SKM-1 (cell line): ENCODE measurements around the gene DHX58.

Experiments
- DNase-seq: peaks from one replicate; lab custom pipeline; 2025; ENCODE audit not compliant: unreplicated experiment; lab: John Stamatoyannopoulos, UW

The DHX58 gene

DNA sequence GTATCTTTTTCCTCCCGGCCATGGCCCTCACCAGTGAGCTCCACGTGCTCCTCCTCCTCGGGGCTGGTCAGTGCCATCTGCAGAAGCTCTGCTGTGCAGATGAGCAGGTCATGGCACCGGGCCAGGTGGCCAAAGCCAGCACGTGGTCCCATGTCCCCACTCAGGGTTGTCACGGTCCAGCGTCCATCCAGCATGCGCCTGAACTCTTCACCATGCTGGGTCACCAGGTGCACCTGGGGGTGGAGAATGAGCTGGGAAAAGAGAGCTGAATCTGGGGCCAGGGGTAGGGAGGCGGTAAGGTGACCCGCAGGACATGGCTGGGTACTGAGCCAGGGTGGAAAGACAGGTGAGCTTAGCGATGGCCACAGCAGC, 1.3 kb downstream of the DHX58 start:
- DNase-seq = no peak

DNA sequence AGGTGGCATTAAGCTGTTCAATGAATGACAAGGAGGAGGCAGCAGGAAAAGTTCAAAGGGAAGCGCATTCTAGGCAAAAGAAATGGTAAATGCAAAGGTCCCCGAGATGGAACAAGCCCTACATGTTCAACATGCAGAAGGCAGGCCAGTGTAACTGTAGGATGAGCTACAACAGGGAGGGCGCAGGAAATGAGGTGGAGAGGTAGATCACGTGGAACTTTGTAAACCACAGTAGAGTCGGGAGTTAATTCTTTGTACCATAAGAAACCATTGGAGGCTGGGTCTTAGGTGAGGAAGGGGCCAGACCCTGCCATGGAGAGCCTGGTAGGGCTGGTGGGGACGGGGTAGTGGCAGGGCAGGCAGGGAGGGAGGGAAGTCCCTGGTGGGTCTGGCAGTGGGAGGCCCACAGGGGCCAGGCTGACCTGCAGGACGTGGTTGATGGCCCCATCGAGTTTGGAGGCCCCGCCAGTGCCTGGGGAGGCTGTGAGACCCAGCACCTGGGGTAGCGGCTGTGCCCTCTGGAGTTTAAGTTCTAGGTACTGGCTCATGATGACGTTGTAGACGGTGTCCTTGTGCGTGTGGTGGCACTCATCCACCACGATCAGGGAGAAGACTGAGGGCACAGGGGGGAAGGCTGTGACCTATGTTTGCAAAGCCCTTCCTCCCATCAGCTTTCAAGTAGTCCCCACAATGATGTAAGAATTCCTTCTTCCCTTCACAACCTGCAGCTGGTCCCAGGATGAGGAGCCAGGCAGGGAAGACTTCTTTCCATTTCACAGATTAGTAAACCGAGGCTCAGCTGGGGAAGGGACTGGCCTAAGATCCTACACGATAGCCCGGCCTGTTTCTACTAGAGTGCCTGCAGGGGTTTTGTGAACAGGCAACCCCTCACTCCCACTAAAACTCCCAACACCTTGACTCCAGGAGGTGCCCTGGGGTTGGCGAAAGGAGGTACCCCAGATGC, 1.9 kb downstream of the DHX58 start:
- no peak for DNase-seq

DNA sequence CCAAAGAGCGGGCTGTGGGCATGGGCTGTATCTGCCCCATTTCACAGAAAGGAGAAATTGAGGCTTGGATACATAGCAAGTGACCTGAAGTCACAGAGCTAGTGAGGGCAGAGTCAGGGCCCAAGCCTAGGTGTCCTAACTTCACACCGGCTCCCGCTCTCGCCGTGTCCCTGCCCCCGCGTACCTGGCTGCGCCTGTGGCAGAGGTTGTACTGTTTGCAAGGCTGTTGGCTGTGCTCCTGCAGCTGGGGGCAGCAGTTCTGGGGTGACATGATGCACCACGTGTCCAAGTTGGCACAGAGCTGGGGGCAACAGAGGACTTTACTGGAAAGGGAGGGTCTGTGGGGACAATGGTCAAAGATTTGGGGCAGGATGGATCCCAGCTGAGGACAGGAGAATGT, 3.4 kb downstream of the DHX58 start:
- no peak for DNase-seq

DNA sequence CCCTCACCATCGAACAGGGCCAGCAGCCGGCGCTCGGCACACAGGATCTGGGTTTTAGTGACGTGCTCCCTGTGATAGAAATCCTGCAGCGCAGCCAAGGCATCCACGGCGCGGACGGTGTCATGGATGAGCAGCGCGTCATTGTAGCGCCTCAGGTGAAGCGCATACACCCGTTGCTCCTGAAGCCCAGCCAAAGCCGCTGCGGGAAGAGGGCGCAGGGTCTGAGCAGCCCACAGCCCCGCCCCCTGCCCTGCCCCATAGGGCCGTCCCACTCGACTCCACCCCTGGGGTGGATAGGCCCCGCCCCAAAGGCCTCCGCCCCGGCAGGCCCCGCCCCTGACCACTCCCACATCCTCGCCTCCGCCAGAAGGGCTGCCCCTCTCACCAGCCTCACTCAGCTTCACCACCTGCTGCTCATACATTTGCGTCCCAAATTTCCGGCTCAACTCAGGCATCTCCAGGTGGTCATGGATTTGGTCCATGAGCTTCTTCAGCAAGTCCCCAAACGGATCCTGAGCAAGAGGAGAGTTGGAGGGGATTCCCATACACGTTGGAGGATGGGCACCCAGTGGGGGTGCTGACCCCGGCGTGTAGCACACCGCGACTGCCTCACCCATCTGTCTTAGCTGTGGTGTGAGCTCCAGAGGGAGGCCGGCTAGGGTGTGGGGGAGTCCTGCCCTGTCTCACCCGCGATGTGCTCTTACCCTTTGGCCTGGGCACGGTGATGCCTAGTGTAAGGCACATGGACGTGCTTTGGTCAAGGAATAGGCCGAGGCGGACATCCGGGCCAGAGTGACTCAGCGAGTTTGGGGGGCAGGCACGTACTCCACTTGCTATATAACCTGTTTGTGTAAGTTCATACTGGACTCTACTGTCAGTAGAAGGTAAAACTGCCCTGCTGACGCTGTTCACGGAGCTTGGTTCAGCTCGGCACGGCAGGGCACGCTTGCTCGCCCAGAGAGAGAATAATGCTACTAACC, 4.6 kb downstream of the DHX58 start:
- DNase-seq = no peak

DNA sequence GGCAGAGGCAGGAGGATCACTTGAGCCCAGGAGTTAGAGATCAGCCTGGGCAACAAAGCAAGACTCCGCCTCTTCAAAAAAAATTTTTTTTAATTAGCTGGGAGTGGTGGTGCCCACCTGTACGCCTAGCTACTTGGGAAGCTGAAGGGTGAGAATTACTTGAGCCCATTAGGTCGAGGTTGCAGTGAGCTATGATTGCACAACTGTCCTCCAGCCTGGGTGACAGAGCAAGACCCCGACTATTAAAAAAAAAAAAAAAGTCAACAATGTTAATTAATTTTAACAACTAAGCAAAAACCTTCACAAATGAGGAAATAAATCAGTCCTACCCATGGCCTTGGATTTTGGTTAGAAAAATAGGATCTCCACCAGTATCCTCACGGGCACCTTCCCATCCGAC, 5.4 kb downstream of the DHX58 start:
- DNase-seq = no peak

DNA sequence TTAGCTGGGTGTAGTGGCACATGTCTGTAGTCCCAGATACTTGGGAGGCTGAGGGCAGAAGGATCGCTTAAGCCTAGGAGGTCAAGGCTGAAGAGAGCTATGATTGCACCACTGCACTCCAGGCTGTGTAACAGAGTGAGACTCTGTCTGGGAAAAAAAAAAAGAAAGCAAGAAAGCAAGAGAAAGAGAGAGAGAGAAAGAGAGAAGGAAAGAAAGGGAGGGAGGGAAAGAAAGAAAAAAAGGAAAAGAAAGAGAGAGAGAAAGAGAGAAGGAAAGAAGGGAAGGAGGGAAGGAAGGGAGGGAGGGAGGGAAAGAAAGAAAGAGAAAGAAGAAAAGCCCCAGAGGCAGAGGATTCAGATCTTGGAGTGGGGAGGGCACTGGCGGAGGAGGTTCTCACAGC, 6.5 kb downstream of the DHX58 start:
- DNase-seq = no peak

DNA sequence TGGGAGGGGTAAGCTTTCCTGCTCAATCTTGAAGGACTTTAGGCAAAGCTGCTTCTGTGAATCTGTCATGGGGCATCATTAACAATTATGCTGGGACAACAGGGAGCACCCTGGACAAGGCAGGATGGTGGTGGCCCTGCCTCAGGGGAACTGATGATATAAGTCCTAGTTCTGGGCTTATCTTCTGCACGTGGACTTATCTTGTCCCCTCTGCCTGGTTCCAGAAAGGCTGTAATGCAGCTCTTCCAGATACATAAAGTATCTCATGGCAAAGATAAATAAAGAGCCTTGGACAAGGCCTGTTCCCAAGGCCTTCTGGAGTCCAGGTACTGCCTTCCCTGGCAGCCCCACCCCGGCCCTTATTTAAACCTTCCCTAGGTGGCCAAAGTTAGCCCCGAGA, 8.2 kb downstream of the DHX58 start:
- DNase-seq = no peak

DNA sequence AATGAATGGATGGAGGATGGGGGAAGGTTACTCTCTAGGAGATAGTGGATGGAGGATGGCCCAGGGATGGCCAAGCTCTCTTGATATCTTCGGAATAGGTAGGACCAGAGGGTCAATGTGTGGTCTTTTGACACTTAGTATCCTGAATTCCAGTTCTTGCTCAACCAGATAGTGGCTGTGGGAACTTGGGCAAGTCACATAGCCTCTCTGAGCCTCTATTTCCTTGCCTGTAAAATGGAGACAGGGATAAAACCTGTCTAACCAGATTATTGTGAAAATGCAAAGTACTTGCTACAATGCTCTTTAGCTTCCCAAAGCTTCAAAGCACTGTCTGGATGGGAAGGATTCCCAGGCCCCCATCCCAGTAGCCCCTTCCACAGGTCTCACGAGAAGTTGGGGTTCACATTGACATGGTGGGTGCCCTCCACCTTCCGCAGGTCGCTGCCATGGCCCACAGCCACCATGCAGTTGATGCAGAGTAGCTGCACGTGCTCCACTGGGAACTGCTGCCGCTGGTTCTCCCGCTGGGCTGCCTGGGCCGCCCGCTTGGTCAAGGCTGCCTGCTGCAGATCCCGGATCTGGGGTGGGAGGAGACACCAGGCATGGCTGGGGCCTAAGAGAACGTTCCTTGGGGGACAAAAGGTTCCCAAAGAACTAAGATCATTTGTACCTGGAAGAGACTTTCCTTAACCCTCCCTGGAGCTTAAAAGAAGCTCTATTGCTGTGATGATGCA, 9.1 kb downstream of the DHX58 start:
- DNase-seq = no peak

DNA sequence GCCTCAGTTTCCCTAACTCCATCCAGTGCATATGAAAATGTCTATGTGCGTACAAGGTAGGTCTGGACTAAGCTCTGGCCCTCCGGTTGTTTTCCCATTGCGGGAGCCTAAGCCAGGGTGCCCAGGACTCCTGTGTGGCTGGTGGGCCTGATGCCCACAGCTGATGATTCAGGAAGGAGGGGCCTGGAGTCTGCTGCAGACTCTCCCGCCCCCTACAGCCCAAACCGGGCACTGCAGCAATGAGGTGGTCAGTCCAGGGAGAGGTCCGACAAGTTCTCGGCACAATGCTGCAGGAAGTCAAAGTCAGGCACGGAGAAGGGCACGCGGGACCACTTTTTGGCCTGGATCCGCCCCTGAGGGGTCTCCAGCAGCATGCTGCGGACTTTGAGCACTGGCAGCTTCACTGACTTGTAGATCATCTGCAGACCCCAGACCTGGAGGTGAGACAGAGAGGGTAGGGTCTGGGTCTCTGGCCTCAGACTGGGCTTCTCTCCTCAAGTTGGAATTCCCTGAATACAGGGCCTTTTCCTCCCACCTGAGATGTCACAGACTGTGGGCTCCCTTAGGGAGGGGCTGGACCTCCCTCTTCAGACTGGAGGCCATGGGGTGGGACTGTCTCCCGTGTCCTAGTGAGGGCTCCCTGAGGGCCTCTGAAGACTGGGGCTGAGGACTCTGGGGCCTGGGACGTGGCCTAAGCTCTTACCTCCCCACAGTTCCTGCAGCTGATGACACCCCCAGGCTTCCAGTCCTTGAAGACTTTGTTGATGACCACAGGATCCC, 10.8 kb downstream of the DHX58 start:
- peak; percentile 52 for DNase-seq

DNA sequence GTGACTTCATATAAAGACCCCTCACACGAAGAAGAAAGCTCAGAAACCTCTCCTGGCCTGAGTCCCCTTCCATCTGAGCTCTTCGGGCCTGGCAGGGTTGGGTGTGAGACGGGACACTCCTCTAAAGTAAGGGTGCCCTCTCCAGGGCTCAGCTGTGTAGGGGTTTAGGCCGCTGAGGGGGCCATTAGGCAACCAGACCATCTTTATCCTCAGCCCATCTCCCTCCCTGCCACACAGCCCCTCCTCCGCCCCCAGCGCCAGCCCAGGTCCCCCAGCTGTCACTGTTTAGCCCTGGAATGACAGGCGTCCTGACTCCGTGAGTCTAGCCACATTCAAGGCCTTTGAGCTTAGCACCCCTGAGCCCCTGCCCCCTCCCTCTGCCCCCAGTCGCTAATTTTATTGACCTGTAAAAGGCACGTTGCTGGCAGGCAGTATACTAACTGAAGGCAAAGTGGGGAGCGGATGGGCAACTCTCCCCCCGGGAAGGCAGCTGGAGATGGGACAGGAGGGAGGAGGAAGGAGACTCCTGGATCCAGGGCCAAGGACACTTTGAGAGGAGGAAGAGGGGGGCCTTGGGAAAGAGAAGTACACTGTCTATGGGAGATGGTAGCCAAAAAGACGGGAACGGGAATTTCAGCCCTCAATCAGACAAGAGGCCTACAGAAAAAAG, 13.6 kb downstream of the DHX58 start:
- no peak for DNase-seq

DNA sequence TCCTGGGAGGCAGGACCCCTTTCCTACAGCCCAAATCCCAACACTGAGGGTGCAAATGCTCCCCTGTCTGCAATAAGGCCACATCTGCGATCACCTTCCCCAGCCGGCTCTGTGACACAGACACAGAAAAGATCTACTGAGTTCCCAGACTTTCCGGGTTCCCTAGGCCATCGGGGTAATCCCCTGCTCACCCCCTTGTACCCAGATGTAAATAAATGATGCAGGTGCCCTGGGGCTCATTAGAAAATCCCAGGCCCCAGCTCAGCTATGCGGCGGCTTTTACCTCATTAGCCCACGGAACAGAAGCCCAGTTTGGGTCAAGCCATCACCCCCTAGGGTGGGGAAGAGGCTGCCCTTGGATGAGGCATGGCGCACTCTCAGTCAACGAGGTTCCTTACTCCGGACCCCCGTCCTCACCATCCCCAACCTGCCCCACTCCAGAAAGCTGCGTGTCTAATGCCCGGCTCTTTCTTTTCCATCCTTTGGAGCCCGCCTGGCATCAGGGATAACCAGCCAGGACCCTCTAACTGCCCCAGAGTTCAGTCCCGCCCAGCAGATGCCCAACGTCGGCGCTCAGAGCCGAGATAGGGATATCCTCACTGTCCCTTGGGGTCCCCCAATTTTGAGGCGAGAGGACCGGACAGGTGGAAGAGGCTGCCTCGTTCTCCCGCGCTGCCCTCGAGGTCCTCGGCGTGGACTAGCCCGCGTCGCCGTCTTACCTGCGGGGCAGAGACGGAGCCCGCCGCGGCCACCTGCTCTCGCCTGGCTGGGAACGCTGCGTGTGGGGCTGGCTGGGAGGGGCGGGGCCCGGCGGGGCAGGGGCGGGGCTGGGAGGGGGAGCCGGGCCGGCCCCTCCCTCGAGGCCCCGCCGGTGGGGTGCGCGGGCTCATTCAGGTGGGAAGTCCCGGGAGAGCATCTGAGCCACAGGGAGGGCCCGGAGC, 14.6 kb downstream of the DHX58 start, which contains the start of gene ZNF385C:
Gene ZNF385C, minus strand, starts transcription at position 783 of the 941 bp plus-strand sequence. CDS start 35,417 bp downstream, outside the sequence.
- no peak for DNase-seq

DNA sequence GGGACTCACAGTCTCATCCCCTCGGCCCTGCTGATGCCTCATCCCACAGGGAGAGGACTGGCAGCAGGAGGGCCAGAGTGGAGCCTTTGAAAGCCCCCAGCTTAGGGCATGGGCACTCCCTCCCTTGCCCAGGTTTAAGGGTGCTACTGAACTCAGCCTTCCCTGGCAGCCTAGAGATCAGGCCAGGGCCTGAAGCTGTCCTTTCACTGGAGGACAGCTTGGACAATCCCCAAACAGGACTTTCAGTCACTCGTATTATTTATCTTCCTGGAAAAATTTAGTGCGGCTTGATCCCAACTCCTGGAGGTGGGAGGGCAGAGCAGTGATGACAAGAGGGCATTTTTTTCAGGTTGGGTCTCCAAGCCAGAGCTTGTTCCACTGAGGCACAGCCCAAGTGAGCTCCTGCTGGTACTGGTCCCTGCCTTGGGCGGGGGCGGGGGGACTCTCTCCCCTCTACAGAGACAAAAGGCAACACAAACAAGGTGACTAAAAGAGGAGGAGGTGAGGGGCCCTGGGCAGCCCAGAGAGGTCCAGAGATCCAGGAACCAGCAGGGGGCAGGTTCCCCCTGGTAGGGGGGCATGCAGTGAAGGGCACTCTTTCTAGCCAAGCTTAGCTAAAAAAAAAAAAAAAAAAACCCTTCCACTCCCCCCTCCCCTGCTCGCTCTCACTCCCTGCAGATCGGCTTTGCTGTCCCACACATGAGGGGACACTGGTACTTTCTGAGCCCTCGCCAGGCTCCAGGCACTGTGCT, 16.0 kb downstream of the DHX58 start:
- no peak for DNase-seq

DNA sequence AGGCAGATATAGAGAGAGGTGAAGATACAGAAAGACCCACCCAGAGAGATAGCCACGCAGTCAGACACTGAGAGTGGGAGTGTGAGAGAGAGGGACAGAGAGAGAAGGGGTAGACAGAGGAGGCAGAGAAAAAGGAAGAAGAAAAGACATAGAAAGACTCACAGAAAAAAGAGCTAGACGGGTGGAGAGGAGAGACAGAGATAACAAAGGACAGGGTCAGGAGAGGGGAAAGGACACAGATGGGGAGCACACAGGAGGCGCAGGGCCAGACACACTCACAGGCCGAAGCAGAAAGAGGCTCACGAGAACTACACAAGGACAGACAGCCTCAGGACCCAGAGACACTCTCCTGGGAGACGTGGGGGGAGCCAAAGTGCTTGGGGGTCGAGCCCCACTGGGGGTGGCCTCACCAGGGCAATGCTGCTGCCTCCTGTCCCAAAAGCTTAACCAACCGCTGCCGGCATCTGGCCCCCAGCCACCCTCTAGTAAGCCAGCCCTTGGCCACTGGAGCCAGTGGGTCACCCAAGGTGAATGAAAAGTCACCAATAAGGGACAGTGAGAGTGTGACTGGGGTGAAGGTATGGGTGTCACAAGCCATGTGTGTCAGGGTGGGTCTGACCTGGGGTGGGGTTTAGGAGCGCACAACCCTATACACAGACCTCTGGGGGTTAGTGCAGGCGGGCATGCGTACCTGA, 18.0 kb downstream of the DHX58 start:
- no peak for DNase-seq

DNA sequence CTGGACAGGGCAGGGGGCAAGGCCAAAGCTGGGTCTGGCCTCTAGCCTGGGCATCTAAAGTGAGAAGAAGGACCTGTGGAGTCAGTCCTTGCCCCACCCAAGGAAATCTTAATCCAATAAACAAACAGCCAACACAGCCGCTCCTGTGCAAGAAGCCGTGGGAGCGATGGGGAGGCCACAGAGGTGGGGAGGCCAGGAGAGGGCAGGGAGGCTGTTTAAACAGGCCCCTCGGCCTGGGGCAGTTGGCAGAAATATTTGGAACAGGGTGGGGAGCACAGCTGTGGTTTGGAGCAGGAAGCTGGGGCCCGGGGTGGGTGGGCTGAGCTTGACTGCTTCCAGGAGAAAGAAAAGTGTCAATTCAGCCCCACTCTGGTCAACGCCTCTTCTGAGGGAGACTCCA, 19.6 kb downstream of the DHX58 start:
- no peak for DNase-seq

DNA sequence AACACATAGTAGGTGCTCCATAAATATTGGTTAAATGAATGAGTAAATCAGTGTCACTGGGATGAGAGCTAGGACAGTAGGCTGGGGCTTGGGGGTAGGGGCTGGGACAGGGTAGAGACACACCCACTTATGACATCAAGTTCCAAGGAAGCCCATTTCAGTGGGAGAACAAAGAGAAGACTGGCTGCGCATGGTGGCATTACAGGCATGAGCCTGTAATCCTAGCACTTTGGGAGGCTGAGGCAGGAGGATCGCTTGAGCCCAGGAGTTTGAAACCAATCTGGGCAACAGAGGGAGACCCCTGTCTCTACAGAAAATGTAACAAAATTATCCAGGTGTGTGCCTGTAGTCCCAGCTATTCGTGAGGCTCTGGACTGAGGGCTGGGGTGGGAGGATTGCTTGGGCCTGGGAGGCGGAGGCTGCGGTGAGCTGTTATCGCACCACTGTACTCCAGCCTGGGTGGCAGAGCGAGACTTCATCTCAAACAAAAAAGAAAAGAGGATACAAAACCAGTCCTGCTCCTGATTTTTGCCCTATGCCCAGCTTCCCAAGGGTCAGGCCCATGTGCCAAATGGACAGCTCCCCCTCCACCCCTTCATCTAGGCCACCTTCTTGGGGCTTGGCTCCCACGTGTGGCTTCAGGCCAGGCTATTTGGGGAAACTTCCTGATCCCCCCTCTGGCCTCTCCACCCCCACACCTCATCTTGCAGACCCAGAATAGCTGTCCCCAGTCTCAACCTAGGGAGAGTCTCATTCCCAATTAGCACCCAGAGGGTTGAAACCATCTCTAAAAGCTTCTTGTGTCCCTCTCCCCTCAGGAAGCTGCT, 21.3 kb downstream of the DHX58 start:
- DNase-seq = no peak

DNA sequence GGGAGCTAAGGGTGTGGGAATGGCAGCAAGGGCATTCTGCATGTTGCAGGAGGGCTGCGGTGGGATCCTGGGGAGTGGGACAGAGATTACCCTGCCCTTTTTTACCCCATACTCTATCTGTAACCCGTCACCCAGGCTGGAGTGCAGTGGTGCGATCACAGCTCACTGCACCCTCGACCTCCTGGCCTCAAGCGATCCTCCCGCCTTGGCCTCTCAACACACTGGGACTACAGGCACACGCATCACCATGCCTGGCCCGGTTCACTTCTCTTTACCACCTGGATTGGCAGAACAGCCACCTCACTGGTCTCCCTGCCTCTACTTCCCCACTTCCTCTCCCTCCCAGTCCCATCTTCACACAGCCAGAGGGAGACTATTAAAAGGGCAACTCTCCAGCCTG, 23.8 kb downstream of the DHX58 start:
- DNase-seq = no peak
